CD14-positive monocyte (primary cell): ENCODE measurements around the gene SETBP1. TPM values are rescaled to one million over a fixed set of nuclear protein-coding genes. Genes with fewer than 3 reads are reported as not detected.

Experiments used
- DNase-seq, 3 donors: peaks; one replicate each; pipeline ENCODE4 v3.0.0-alpha.2; 2011 to 2022
- H2AFZ ChIP-seq: 2 replicates; pipeline ENCODE4 v1.6.0; 2012; ENCODE audit warnings: mild to moderate bottlenecking, low read depth, low read length, inconsistent platforms; ENCODE audit not compliant: insufficient read depth, poor library complexity, severe bottlenecking
- H3K27ac ChIP-seq, 2 donors: 1 replicate in 1 of 2; 2 replicates in 1 of 2; pipeline ENCODE4 v1.5.1; 2012 to 2013; ENCODE audit warnings: low read length in 2 of 2, control low read depth in 1 of 2, inconsistent platforms in 1 of 2, low read depth in 1 of 2, mild to moderate bottlenecking in 1 of 2
- H3K27me3 ChIP-seq, 2 donors: one replicate each; pipeline versions ENCODE4 v1.6.0 to v1.6.1; 2011 to 2013; ENCODE audit warnings: low read length in 2 of 2; ENCODE audit not compliant: control insufficient read depth in 2 of 2, insufficient read depth in 2 of 2
- H3K36me3 ChIP-seq, 2 donors: replicated peaks in 1 of 2; 1 replicate in 1 of 2; 2 replicates in 1 of 2; pipeline versions ENCODE4 v1.5.1 to v1.6.1; 2012 to 2013; ENCODE audit warnings: low read length in 2 of 2, control low read depth in 1 of 2, inconsistent platforms in 1 of 2, mild to moderate bottlenecking in 1 of 2; ENCODE audit not compliant: insufficient read depth in 2 of 2, control insufficient read depth in 1 of 2
- H3K4me1 ChIP-seq, 2 donors: 1 replicate in 1 of 2; 2 replicates in 1 of 2; pipeline versions ENCODE4 v1.5.1 to v1.6.1; 2012 to 2013; ENCODE audit warnings: low read length in 2 of 2, control low read depth in 1 of 2, inconsistent platforms in 1 of 2, mild to moderate bottlenecking in 1 of 2, moderate library complexity in 1 of 2; ENCODE audit not compliant: insufficient read depth in 2 of 2, control insufficient read depth in 1 of 2
- H3K4me2 ChIP-seq: replicated peaks from 2 replicates; pipeline ENCODE3; 2012; ENCODE audit warnings: low read length, moderate library complexity, mild to moderate bottlenecking; ENCODE audit not compliant: poor library complexity, severe bottlenecking; ENCODE audit errors: extremely low read depth
- H3K4me3 ChIP-seq, 3 experiments: fragments of 200-600 bp in 1 of 3; sonication (generic) in 1 of 3; replicated peaks in 1 of 3; 1 replicate in 2 of 3; 2 replicates in 1 of 3; pipeline ENCODE4 v1.5.1; 2011 to 2013; ENCODE audit warnings: low read length in 3 of 3, mild to moderate bottlenecking in 3 of 3, control low read depth in 2 of 3, low read depth in 2 of 3, inconsistent platforms in 1 of 3, moderate library complexity in 1 of 3
- H3K79me2 ChIP-seq: 2 replicates; pipeline ENCODE4 v1.6.0; 2012; ENCODE audit warnings: mild to moderate bottlenecking, control low read depth, inconsistent platforms, low read length, moderate library complexity; ENCODE audit not compliant: insufficient read depth
- H3K9ac ChIP-seq: 2 replicates; pipeline ENCODE4 v1.6.0; 2017; ENCODE audit warnings: low read length, mild to moderate bottlenecking; ENCODE audit not compliant: insufficient read depth, poor library complexity, severe bottlenecking
- H3K9me3 ChIP-seq, 2 donors: replicated peaks in 1 of 2; 1 replicate in 1 of 2; 2 replicates in 1 of 2; pipeline versions ENCODE4 v1.5.1 to v1.6.1; 2012 to 2013; ENCODE audit warnings: low read length in 2 of 2, control low read depth in 1 of 2; ENCODE audit not compliant: control insufficient read depth in 1 of 2, insufficient read depth in 1 of 2
- H4K20me1 ChIP-seq: 2 replicates; pipeline ENCODE4 v1.6.0; 2012; ENCODE audit warnings: mild to moderate bottlenecking, low read length, control low read depth, moderate library complexity; ENCODE audit not compliant: insufficient read depth
- H3K27ac Mint-ChIP-seq, 7 donors: one replicate each; pipeline ENCODE4 v1.8.0; 2020; ENCODE audit warnings: mild to moderate bottlenecking in 7 of 7, mixed read lengths in 7 of 7, moderate library complexity in 6 of 7, inconsistent platforms in 2 of 7
- H3K27me3 Mint-ChIP-seq, 3 donors: one replicate each; pipeline ENCODE4 v1.8.0; 2021 to 2022; ENCODE audit warnings: low read depth in 3 of 3, mild to moderate bottlenecking in 3 of 3, mixed read lengths in 3 of 3, moderate library complexity in 3 of 3, inconsistent platforms in 1 of 3
- H3K36me3 Mint-ChIP-seq, 2 donors: one replicate each; pipeline ENCODE4 v1.8.0; 2020; ENCODE audit warnings: mixed read lengths in 2 of 2, inconsistent platforms in 1 of 2, mild to moderate bottlenecking in 1 of 2
- H3K4me1 Mint-ChIP-seq: one replicate; pipeline ENCODE4 v1.8.0; 2020; ENCODE audit warnings: mild to moderate bottlenecking, mixed read lengths
- H3K4me3 Mint-ChIP-seq, 2 donors: one replicate each; pipeline ENCODE4 v1.8.0; 2020; ENCODE audit warnings: mild to moderate bottlenecking in 2 of 2, mixed read lengths in 2 of 2, moderate library complexity in 1 of 2
- H3K9me3 Mint-ChIP-seq, 7 donors: one replicate each; pipeline ENCODE4 v1.8.0; 2020 to 2022; ENCODE audit warnings: mixed read lengths in 7 of 7, mild to moderate bottlenecking in 6 of 7, moderate library complexity in 6 of 7, inconsistent platforms in 2 of 7
- CTCF ChIP-seq: fragments of 200-600 bp; IDR thresholded peaks from one replicate; pipeline ENCODE4 v1.8.0; 2022; ENCODE audit warnings: antibody characterized with exemption, mild to moderate bottlenecking
- WGBS: methylation state at CpG from one replicate; pipeline ENCODE4 v1.1.5; 2013; ENCODE audit warnings: missing lambda C conversion rate; ENCODE audit not compliant: insufficient coverage; 5-methylcytosine and 5-hydroxymethylcytosine counted together
- intact Hi-C, 2 donors: fragments of 100-400 bp; cut with micrococcal nuclease; formaldehyde crosslinking; loops; one replicate each; pipeline versions ENCODE4 v1.15.0 to v1.15.1; 2023
- polyA plus RNA-seq, 3 donors: library from polyadenylated mRNA; depleted of rRNA in 1 of 3; unstranded in 2 of 3; stranded (reverse) in 1 of 3; fragments of 300-500 nt in 2 of 3; fragments of >200 nt in 1 of 3; fragmentation: Illumina TruSeq in 2 of 3; gene quantifications; 1 replicate in 2 of 3; 2 replicates in 1 of 3; pipeline ENCODE4 v1.2.3, GENCODE V29; 2012 to 2021

Gene SETBP1
- polyA plus RNA-seq, 3 donors, result 0.01 to 1.2 TPM; not detected in 1

GRCh38 chr18:44651478-44651877 is 29.2 kb upstream of the SETBP1 start:
- H3K27ac Mint-ChIP-seq, result no peak overlapping the region
- TF ChIP-seq CTCF, result no peak
- WGBS, result 100% methylated on average over 1 of the region's 6 CpGs

GRCh38 chr18:44651918-44652572 is 28.6 kb upstream of the SETBP1 start:
- WGBS, result 95% methylated on average over 4 of the region's 6 CpGs
- no peak for DNase-seq
- intact Hi-C loops, result no loop called here
- H3K79me2 ChIP-seq, result no peaks in the 10 kb centered on the region
- H3K36me3 ChIP-seq, result no peaks in the 10 kb centered on the region
- no peaks in the 10 kb centered on the region for H3K27me3 ChIP-seq
- no peaks in the 10 kb centered on the region for H4K20me1 ChIP-seq
- no peaks in the 10 kb centered on the region for H3K4me1 Mint-ChIP-seq
- H3K9ac ChIP-seq, result no peak overlapping the region
- no peaks in the 10 kb centered on the region for H3K36me3 Mint-ChIP-seq
- H2AFZ ChIP-seq, result no peak overlapping the region
- H3K9me3 Mint-ChIP-seq, result peaks cover 0 to 7% (median 2%) of the 10 kb centered on the region in 7 donors
- no peaks in the 10 kb centered on the region for H3K9me3 ChIP-seq
- H3K4me2 ChIP-seq, result no peak overlapping the region
- peaks cover 1 to 5% (median 1%) of the 10 kb centered on the region in 3 donors for H3K27me3 Mint-ChIP-seq
- H3K4me3 ChIP-seq, result no peak overlapping the region
- no peak overlapping the region for H3K4me3 Mint-ChIP-seq
- H3K4me1 ChIP-seq, result no peaks in the 10 kb centered on the region
- no peak overlapping the region for H3K27ac Mint-ChIP-seq
- TF ChIP-seq CTCF, result no peak
- no peak overlapping the region for H3K27ac ChIP-seq

More at GRCh38 chr18:44651478-44651877, 29.2 kb upstream of the SETBP1 start:
- Histone ChIP-seq H3K79me2 (no peaks in the 10 kb centered on the region), H3K27ac (no peak overlapping the region), H3K27me3 (no peaks in the 10 kb centered on the region), H3K9me3 (no peaks in the 10 kb centered on the region), H2AFZ (no peak overlapping the region), H3K4me1 (no peaks in the 10 kb centered on the region), H3K9ac (no peak overlapping the region), H3K36me3 (no peaks in the 10 kb centered on the region), H3K4me3 (no peak overlapping the region), H4K20me1 (no peaks in the 10 kb centered on the region), H3K4me2 (no peak overlapping the region)
- intact Hi-C loops, result no loop called here
- H3K4me1 Mint-ChIP-seq, result no peaks in the 10 kb centered on the region
- H3K36me3 Mint-ChIP-seq, result no peaks in the 10 kb centered on the region
- no peak overlapping the region for H3K4me3 Mint-ChIP-seq
- peaks cover 0 to 7% (median 2%) of the 10 kb centered on the region in 7 donors for H3K9me3 Mint-ChIP-seq
- H3K27me3 Mint-ChIP-seq, result peaks cover 1 to 5% (median 1%) of the 10 kb centered on the region in 3 donors
- no peak for DNase-seq
